ENCODE measurements around the gene SLC12A7. TPM values are rescaled to one million over a fixed set of nuclear protein-coding genes. Genes with fewer than 3 reads are reported as not detected.

SLC12A7 gene
- total RNA-seq, 2 experiments from 2014 or later, result 0.06 TPM; not detected in 1

GRCh38 chr5:1029945-1030625, 81.8 kb downstream of the SLC12A7 start:
- no peaks in the 10 kb centered on the region for H3K36me3 ChIP-seq (ENCODE audit: insufficient read depth, low read length)
- no peaks in the 10 kb centered on the region for H3K79me2 ChIP-seq (ENCODE audit: insufficient read depth, low read depth, low read length)
- H3K4me3 ChIP-seq (ENCODE audit: low read depth, low read length, poor library complexity, severe bottlenecking), result no peak overlapping the region
- H4K20me1 ChIP-seq (ENCODE audit: insufficient read depth, low read length), result no peaks in the 10 kb centered on the region
- H3K27ac ChIP-seq (ENCODE audit: low read depth, low read length, poor library complexity, severe bottlenecking), result no peak overlapping the region
- H3K4me2 ChIP-seq (ENCODE audit: low read length), result no peak overlapping the region
- H2AFZ ChIP-seq (ENCODE audit: low read length), result no peak overlapping the region
- intact Hi-C loops (cut with micrococcal nuclease; ENCODE audit: unreplicated experiment), result no loop called here
- TF ChIP-seq EZH2phosphoT487 (IDR thresholded peaks at IDR 0.05; ENCODE audit: borderline replicate concordance, low read depth, low read length) (no peak), CTCF (conservative IDR thresholded peaks at IDR 0.05; ENCODE audit: low read length) (no peak)
- H3K9me2 ChIP-seq (ENCODE audit: insufficient read depth, low read length), result no peaks in the 10 kb centered on the region
- no peaks in the 10 kb centered on the region for H3K4me1 ChIP-seq (ENCODE audit: insufficient read depth, low read length, poor library complexity, severe bottlenecking)
- BruUV-seq (replicated peaks), result no TSS peak
- ChIA-PET POLR2A (no interaction called here), CTCF (ENCODE audit: unreplicated experiment) (no interaction called here)
- H3K9me3 ChIP-seq (ENCODE audit: low read length), result no peaks in the 10 kb centered on the region
- DNase-seq (ENCODE audit: low spot score), result no peak

GRCh38 chr5:1029282-1029944, 82.5 kb downstream of the SLC12A7 start:
- CTCF ChIA-PET (ENCODE audit: unreplicated experiment), result no interaction called here

More at GRCh38 chr5:1029282-1029944, 82.5 kb downstream of the SLC12A7 start:
- Histone ChIP-seq H3K79me2 (ENCODE audit: insufficient read depth, low read depth, low read length) (no peaks in the 10 kb centered on the region), H3K9me3 (ENCODE audit: low read length) (no peaks in the 10 kb centered on the region), H3K4me2 (ENCODE audit: low read length) (no peak overlapping the region), H3K4me1 (ENCODE audit: insufficient read depth, low read length, poor library complexity, severe bottlenecking) (no peaks in the 10 kb centered on the region), H2AFZ (ENCODE audit: low read length) (no peak overlapping the region), H4K20me1 (ENCODE audit: insufficient read depth, low read length) (no peaks in the 10 kb centered on the region), H3K4me3 (ENCODE audit: low read depth, low read length, poor library complexity, severe bottlenecking) (no peak overlapping the region), H3K36me3 (ENCODE audit: insufficient read depth, low read length) (no peaks in the 10 kb centered on the region), H3K9me2 (ENCODE audit: insufficient read depth, low read length) (no peaks in the 10 kb centered on the region), H3K27ac (ENCODE audit: low read depth, low read length, poor library complexity, severe bottlenecking) (no peak overlapping the region)
- POLR2A ChIA-PET, result no interaction called here
- no peak for DNase-seq (ENCODE audit: low spot score)
- intact Hi-C loops (cut with micrococcal nuclease; ENCODE audit: unreplicated experiment), result no loop called here
- TF ChIP-seq CTCF (conservative IDR thresholded peaks at IDR 0.05; ENCODE audit: low read length) (no peak), EZH2phosphoT487 (IDR thresholded peaks at IDR 0.05; ENCODE audit: borderline replicate concordance, low read depth, low read length) (no peak)
- BruUV-seq (replicated peaks), result no TSS peak
